Heart left ventricle (tissue), 13 donors: ENCODE measurements around the gene MKNK1.
A peak's percentile ranks its signal among the peaks of the same experiment; 100 is the strongest.

Experiments
- CTCF ChIP-seq, 12 donors: fragments of 200-600 bp; sonication (generic) in 4 of 12; IDR thresholded peaks; one replicate each; pipeline versions ENCODE4 v1.5.0 to v1.8.0; 2018 to 2022; ENCODE audit warnings: antibody characterized with exemption in 12 of 12, mild to moderate bottlenecking in 5 of 12
- POLR2A ChIP-seq, 2 donors: fragments of 450-650 bp; IDR thresholded peaks; one replicate each; pipeline ENCODE4 v1.6.1; 2017; ENCODE audit warnings: antibody characterized with exemption in 2 of 2, mild to moderate bottlenecking in 2 of 2, moderate library complexity in 2 of 2
- donor health status: ischemic (EF 13 %, LVEDD 7.1; RV severe dilation, severe dysfunction).
- donor health status: DM: no; HTN: yes; CAD: no.
- donor health status: DM: no; HTN: no; CAD: no.
- donor health status: ischemic (EF 25% LVEDD 6.9; RV normal size, moderate dysfunction).
- donor health status: ischemic (EF 25% LVEDD 5.7; RV mildly dilated, moderate dysfunction).
- donor health status: ischemic (EF 35%, LVEDD 5.7; RV mildly dilated, moderate dysfunction).
- donor health status: nonischemic (EF 11% LVEDD 7.7; RV severe dilation, severe dysfunction).
- donor health status: DM: yes; HTN: yes; CAD: no.
- donor health status: PGD.
- donor health status: ischemic (EF 29% LVEDD 5.4; RV normal size, mild dysfunction).
- donor health status: nonischemic (EF 23%, LVEDD 6.1; RV moderate dilation, normal function).

- peak in 2 of 12 donors; percentile 19 to 24 for TF ChIP-seq CTCF (IDR thresholded peaks at IDR 0.05)
- no peak for TF ChIP-seq POLR2A (IDR thresholded peaks at IDR 0.05)
Observed at GRCh38 chr1:46528297-46528955, 75.6 kb downstream of the MKNK1 start.
